C4-2B (cell line): Measurements from ENCODE around the gene CDCP2.

Experiments
- CTCF ChIP-seq: fragments of 450-650 bp; conservative IDR thresholded peaks from 2 replicates; pipeline ENCODE4 v1.5.1; 2017; ENCODE audit warnings: mild to moderate bottlenecking
- ZFX ChIP-seq: fragments of 450-650 bp; IDR thresholded peaks from 2 replicates; pipeline ENCODE4 v1.6.1; 2017

GRCh38 chr1:54178296-54179070, 25.7 kb upstream of the CDCP2 start:
- no peak for TF ChIP-seq CTCF
- no peak for TF ChIP-seq ZFX
